NOMO-1 (cell line): ENCODE results near the gene FAM135A.
"Not testable (repeated sequence)": the region's sequence is repeated elsewhere in the genome, so short reads cannot be mapped to it uniquely, and the experiment has no call there.

ENCODE experiments used
- DNase-seq, 2 experiments: peaks; one replicate each; lab custom pipeline; 2025; ENCODE audit not compliant: unreplicated experiment in 2 of 2; lab: John Stamatoyannopoulos, UW

FAM135A gene

DNA sequence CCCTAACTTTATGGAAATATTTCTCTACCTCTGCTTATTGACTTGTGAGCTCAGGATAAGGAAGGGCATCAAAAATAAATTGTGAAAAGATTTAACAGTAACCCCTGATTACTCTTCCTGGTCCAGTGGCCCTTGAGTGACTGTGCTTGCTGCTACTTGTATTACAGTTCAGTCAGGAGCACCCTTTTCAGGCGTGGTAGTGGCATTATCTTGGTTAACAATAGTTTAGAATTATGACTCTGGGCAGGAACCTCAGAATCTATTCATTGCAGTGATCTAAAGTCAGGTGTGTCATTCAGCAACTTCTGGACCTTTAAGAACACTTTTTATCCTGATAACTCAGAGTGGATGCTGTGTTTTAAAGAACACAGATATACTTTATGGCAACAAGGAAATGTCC lies 43.4 kb downstream of the FAM135A start:
- DNase-seq = no peak

DNA sequence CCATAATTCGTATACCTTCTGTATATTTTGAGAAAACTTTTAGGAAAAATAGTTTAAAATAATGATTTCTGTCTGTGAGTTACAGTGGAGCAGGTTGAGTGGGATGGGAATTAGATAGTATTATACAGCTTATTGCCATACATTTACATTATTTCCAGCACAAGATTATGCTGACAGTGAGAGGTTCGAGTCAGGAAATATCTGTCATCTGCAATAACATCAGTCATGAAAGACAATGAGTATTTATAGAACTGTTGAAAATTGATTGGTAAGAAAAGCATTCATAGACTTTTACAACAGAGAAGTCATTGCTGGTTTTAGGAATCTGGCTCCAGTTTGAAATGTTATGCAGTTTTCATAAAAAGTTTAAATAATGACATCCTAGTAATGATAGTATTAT lies 45.9 kb downstream of the FAM135A start:
- DNase-seq = no peak

DNA sequence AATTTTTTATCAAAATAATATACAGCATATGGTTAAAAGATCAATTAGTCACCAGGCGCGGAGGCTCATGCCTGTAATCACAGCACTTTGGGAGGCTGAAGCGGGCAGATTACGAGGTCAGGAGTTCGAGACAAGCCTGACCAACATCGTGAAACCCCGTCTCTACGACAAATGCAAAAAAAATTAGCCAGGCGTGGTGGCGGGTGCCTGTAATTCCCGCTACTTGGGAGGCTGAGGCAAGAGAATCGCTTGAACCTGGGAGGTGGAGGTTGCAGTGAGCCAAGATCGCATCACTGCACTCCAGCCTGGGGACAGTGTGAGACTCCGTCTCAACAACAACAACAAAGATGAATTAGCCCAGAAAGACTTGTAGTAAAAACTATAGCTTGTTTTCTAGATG lies 46.4 kb downstream of the FAM135A start:
- not testable (repeated sequence) for DNase-seq

DNA sequence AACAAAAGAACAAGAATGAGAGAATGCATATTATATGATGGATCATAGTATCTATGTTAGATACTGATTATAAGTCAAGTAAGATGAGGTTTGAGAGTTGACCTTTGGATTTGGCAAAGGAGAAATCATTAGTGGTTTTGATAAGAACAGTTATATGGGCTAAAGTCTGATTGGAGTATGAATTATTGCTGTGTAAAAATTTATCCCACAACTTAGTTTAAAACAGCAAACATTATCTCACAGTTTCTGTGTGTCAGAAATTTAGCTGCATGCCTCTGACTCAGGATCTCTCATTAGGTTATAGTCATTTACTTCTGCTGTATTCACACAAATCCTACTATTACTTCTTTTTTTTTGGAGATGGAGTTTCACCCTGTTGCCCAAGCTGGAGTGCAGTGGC lies 56.7 kb downstream of the FAM135A start:
- no peak for DNase-seq

DNA sequence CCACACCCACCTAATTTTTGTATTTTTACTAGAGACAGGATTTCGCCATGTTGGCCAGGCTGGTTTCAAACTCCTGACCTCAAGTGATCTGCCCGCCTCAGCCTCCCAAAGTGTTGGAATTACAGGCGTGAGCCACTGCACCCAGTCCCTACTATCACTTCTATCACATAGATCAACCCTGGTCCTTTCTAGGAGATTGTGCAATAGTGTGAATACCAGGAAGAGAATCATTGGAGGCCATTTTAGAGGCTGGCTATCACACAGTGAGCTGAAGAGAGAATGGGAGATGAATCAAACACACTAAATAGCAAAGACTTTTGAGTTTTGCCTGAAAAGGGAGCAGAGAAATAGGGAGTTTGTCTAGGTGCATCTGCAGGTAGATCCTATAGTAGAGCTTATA lies 57.2 kb downstream of the FAM135A start:
- not testable (repeated sequence) for DNase-seq

DNA sequence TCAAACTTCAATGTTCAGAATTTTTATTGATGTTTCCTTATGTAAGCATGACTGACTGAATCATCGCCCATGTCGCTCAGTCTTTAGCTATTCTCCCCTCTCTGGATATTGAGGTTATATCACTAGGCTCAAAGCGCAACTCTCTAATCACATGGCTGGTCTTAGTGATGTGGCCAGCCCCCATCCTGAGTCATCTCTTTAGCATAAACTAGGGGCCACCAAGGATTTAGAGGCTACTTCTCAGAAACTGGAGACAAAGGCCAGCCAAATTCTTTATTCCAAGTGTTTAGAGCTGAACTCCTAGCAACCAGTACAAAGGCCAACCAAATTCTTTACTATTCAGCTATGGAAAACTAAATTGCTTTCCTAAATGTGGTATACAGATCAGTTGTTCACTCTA lies 61.4 kb downstream of the FAM135A start:
- no peak for DNase-seq

DNA sequence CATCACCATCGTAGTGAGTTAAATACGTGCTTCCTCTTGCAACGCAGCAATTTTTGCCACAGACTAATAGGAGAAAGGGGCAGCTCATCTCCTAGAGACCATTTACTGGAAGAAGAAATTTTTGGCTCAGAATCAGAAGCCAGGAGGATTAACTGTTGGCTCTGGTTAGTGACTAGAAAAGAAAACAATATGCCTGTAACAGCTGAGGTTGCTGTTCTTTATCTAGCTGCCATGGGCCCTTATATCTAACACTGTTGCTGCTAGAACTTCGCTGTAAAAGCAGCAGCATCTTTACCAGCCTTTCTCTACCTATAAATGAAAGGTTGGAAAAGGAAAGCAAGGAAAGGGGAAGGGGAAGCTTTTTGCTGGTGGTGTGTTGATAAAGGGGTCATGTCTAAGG lies 65.9 kb downstream of the FAM135A start:
- DNase-seq = no peak

DNA sequence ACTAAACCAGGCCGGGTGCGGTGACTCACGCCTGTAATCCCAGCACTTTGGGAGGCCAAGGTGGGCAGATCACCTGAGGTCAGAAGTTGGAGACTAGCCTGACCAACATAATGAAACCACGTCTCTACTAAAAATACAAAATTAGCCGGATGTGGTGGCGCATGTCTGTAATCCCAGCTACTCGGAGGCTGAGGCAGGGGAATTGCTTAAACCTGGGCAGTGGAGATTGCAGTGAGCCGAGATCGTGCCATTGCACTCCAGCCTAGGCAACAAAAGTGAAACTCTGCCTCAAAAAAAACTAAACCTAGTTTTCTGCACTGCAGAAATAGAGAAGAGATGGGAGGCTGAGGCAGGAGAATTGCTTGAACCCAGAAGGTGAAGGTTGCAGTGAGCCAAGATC lies 73.3 kb downstream of the FAM135A start:
- not testable (repeated sequence) for DNase-seq

DNA sequence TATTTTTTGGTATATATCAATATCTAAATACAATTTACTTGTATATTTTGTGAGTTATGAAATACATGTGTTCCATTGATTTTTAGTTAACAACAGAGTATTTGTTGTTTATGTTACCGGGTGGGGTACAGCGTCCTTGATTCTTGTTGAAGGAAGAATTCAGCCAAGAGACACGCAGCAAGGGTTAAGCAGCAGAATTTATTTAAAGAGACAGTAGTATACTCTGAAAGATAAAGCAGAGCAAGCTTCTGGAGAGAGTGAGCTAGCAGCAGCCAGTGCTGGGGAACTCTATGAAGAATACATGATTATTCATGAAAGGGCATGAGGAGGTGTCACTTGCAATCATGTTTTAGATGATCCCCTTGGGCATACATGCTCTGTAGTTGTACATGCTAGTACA lies 76.1 kb downstream of the FAM135A start:
- no peak for DNase-seq

DNA sequence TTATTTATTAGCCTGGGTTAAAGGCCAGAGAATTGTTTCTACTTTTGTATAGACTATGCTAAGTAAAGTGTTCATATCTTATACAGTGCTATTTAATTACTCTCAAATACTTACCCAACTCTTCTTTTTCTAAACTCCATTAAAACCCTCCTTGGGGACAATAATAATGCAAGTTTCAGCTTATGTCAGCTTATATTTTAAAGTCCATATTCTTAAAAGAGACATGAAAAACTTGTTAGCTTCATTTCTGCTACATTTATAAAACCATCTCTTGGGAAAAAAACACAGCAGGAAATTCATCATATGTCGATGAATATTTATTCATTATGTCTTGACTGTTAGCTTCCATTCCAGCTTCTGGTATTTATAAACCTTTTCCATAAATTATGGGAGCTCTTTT lies 81.5 kb downstream of the FAM135A start:
- DNase-seq = no peak

DNA sequence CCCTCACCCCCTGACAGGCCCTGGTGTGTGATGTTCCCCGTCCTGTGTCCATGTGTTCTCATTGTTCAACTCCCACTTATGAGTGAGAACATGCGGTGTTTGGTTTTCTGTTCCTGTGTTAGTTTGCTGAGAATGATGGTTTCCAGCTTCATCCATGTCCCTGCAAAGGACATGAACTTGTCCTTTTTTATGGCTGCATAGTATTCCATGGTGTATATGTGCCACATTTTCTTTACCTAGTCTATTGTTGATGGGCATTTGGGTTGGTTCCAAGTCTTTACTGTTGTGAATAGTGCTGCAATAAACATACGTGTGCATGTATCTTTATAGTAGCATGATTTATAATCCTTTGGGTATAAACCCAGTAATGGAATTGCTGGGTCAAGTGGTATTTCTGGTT lies 82.5 kb downstream of the FAM135A start:
- DNase-seq = not testable (repeated sequence)

DNA sequence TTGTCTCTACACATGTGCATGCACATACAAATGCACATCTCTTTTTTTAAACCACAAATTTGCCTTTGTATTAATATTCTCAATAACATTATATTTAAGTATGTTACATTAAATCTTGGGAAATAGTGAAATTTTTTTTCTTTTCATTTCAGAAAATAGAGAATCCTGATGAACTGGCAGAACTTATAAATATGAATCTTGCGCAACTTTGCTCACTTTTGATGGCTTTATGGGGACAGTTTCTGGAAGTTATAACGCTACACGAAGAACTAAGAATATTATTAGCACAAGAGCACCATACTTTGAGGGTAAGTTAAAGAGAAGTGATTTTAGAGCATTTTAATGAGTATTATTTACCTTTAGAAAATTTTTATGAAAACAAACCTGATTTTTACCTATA lies 89.2 kb downstream of the FAM135A start:
- DNase-seq = no peak

DNA sequence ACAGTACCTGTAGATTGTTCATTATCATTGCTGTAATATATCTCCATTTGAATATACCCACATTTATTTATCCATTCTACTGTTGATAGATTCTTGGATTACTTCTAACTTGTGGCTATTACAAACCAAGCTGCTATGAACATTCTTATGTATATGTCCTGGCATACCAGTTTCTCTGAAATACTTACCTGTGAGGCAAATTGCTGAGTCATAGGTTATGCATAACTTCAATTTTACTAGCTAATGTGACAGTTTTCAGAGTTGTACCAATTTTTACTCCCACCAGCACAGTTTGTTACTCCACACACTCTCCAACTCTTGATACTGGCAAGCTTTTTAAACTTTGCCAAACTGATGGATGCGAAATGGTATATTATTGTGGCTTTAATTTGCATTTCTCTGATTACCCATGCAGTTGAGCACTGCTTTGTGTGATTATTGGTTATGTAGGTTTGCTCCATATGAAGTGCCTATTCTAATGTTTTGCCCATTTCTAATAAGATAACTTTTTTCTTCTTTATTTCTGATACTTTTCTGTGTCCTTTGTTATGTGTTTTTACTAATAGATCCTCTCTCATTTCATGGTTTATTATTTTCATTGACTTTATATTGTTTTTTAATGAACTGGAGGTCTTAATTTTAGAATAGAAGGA lies 90.6 kb downstream of the FAM135A start:
- no peak for DNase-seq

DNA sequence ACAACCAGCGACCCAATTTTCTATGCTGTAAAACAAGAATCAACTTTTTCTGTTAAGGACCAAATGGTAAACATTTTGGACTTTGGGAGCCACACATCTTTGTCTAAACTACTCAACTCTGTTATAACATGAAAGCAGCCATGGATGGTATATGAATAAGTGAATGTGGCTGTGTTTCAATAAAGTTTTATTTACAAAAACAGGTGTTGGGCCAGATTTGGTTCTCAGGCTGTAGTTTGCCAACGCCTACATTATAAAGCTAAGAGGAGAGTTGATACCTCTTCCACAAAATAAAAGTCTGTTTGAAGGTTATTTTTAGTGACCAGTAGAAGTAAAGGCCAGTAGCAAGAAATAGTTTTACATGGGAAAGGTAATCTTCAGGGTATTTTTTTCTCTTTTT lies 93.0 kb downstream of the FAM135A start:
- DNase-seq = no peak

DNA sequence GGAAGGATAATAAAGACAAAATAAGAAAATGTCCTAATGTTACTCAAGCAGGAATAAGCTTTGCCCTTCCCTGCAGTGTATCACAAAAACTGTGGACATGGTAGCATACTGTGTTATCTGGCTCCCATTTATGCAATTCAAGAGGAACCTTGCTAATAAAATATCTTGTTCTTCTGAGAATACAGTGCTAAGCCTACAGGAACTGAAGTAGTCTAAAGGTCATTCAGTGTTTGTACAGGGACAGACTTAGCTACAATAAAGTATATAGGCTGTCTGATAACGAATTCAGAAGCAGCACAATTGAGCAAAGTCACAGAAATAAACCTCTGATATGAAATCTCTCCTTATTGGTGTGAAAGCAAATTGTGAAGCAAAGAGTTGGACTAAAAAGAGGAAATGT lies 93.9 kb downstream of the FAM135A start:
- no peak for DNase-seq

DNA sequence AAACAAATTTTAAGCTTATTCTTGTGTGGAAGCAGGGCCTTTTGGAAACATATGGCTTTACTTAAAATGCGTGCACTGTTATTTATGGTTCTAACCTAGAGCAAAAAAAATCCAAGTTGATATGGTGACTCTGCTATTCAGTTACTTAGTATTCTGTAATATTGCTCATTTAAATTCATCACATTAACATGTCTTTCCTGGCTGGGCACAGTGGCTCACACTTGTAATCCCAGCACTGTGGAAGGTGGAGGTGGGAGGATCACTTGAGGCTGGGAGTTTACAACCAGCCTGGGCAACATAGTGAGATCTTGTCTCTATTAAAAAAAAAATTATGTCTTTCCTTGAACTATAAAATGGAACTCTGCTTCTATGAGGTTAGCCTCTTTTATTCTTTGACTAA lies 95.6 kb downstream of the FAM135A start:
- no peak for DNase-seq

DNA sequence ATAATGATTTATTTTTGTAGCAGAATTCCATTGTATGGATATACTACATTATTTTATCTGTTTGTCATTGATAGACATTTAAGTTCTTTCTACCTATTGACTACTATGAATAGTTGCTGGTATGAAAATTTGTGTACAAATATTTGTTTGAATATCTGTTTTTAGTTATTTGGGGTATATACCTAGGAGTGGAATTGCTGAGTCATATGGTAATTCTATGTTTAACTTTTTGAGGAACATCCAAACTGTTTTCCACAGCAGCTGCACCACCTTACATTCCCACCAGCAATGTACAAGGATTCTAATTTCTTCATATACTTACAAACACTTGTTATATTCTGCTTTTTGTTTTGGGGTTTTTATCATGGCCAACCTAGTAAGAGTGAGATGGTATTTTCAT lies 97.3 kb downstream of the FAM135A start:
- DNase-seq = no peak

DNA sequence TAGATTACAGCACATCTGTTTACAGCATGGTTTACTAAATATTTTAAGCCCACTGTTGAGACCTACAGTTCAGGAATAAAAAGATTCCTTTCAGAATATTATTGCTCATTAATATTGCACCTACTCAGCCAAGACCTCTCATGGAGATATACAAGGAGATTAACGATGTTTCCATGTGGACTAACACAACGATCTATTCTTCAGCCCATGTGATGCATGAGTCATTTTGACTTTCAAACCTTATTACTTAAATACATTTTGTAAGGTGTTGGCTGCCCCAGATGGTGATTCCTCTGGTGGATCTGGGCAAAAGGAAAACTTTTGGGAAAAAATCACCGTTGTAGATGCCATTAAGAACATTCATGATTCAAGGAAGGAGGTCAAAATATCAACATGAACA lies 105.4 kb downstream of the FAM135A start:
- no peak for DNase-seq

DNA sequence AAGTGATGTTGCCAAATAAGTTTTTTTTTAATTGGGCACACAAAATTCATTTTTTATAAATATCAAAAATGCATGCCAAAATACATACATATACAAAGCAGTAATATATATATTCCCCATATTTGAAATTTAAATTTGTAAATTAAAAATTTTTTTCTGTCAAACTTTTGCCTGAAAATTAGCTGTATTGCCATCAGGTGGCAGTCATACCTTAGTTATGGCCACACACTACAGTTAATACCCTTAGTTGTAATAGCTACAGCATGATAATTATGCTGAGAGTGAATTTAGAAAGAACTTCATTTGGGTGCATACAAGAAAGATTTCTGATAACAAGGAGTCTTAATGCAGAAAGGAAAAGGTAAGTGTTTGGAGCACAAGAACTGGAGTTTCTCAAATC lies 107.3 kb downstream of the FAM135A start:
- DNase-seq = peak in 1 of 2 experiments; percentile 6

DNA sequence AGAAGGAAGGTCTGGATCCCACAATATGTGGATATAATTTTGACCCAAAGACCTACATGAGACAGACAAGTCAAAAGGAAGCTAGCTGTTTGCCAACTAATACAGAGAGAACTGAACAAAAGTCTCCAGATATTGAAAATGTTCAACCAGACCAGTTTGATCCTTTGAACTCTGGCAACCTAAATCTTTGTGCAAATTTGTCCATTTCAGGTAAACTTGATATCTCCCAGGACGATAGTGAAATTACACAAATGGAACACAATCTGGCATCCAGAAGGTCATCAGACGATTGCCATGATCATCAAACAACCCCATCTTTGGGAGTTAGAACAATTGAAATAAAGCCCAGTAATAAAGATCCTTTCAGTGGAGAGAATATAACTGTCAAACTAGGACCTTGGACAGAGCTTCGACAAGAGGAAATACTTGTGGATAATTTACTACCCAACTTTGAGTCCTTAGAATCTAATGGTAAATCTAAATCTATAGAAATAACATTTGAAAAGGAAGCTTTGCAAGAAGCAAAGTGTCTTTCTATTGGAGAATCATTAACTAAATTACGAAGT lies 111.5 kb downstream of the FAM135A start:
- no peak for DNase-seq

DNA sequence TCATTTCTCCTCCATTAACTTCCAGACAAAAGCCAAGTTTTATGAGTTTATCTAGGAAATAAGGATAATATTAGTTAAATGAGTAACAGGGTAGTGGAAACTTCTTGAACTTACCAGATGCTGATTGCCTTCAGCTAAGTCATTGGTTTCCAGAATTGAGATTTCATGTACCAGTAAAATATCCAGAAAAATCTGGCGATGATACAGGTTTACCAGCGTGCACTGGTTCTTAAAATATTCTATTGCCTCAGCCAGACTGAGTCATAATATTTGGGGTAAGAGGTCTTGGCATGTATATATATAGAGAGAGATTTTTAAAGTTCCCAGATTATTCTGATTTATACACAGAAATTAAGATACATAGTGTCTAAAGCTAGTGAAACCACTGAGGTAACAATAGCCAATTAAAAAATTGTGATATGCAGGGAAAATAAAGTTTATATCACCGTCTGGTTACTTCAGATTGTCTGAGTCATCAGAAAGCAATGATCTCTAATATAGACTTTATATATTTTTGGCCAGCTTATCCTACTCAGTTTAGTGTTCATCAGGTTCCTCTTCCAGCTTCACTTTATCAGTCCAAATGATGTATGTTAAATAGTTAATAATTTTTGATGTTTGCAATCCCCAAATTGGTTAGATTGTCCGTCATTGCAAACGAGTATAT lies 113.9 kb downstream of the FAM135A start:
- no peak for DNase-seq

DNA sequence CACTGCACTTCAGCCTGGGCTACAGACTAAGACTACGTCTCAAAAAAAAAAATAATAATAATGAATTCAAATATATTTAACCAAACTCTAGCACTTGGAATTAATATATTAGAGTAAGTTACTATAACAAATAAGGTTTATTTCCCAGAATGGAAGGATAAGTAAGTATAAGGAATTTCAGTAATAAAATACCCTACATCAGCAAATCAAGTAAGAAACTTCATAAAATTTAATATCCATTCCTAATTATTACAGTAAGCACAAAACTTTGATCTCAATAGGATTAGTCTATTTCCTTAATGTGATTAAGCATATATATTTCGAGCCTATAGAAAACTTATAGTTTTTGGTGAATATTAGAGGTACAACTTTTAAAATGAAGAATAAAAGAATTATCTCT lies 116.7 kb downstream of the FAM135A start:
- no peak for DNase-seq
